Endothelial cell of umbilical vein (primary cell): ENCODE data around the gene PSMB7. TPM values are rescaled to one million over a fixed set of nuclear protein-coding genes. Genes with fewer than 3 reads are reported as not detected.

ENCODE experiments used
- BruUV-seq: library from RNA; stranded (reverse); fragments of 400-500 nt; replicated peaks from 2 replicates; lab custom pipeline; 2021; lab: Mats Ljungman, UMichigan
- CTCF ChIA-PET: fragments of 300-600, 350-600 bp; sonication (Branson Sonifier 250); formaldehyde crosslinking; loops from one replicate; lab custom pipeline; 2021; ENCODE audit warnings: antibody characterized with exemption, inconsistent platforms; lab: Charles Lee
- POLR2A ChIA-PET: fragments of 300-600, 350-600 bp; sonication (Branson Sonifier 250); formaldehyde crosslinking; loops from one replicate; lab custom pipeline; 2021; ENCODE audit warnings: antibody characterized with exemption, inconsistent platforms; lab: Charles Lee
- DNase-seq: peaks from one replicate; pipeline ENCODE4 v3.0.0-alpha.2; 2011; ENCODE audit warnings: low read depth, low spot score
- FAIRE-seq: peaks from 2 replicates; lab custom pipeline; 2011; peaks lifted over from hg19 to GRCh38; lab: Jason Lieb, UNC
- H2AFZ ChIP-seq: 2 replicates; pipeline ENCODE4 v1.6.0; 2012; ENCODE audit warnings: low read depth, low read length, control low read depth, inconsistent platforms
- H3K27ac ChIP-seq: 2 replicates; pipeline ENCODE4 v1.5.1; 2011; ENCODE audit warnings: low read depth, mild to moderate bottlenecking, control low read depth, low read length, moderate library complexity; ENCODE audit not compliant: insufficient read depth
- H3K27me3 ChIP-seq, 2 experiments: 2 replicates each; pipeline versions ENCODE4 v1.6.0 to v1.6.1; 2011; ENCODE audit warnings: low read length in 2 of 2, mixed read lengths in 1 of 2; ENCODE audit not compliant: control insufficient read depth in 2 of 2, insufficient read depth in 2 of 2
- H3K36me3 ChIP-seq, 2 experiments: 2 replicates in 1 of 2; 3 replicates in 1 of 2; pipeline ENCODE4 v1.5.1; 2011; ENCODE audit warnings: low read length in 2 of 2, mild to moderate bottlenecking in 1 of 2, moderate library complexity in 1 of 2; ENCODE audit not compliant: control insufficient read depth in 2 of 2, insufficient read depth in 2 of 2; ENCODE audit errors: extremely low read depth in 1 of 2
- H3K4me1 ChIP-seq: 3 replicates; pipeline ENCODE4 v1.5.1; 2011; ENCODE audit warnings: mild to moderate bottlenecking, low read length; ENCODE audit not compliant: control insufficient read depth, insufficient read depth; ENCODE audit errors: extremely low read depth
- H3K4me2 ChIP-seq: 2 replicates; pipeline ENCODE4 v1.6.1; 2011; ENCODE audit warnings: low read length, control low read depth, mixed read lengths; ENCODE audit not compliant: insufficient read depth
- H3K4me3 ChIP-seq, 3 experiments: fragments of 200-600 bp in 1 of 3; sonication (generic), shearing (Covaris generic) in 1 of 3; replicated peaks in 1 of 3; 2 replicates each; pipeline ENCODE4 v1.5.1; 2011 to 2016; ENCODE audit warnings: control low read depth in 3 of 3, low read length in 3 of 3, mild to moderate bottlenecking in 2 of 3, inconsistent platforms in 1 of 3, low read depth in 1 of 3, moderate library complexity in 1 of 3; ENCODE audit not compliant: insufficient read depth in 1 of 3
- H3K79me2 ChIP-seq: 2 replicates; pipeline ENCODE4 v1.6.0; 2012; ENCODE audit warnings: low read length, inconsistent platforms; ENCODE audit not compliant: control insufficient read depth, insufficient read depth
- H3K9ac ChIP-seq: replicated peaks from 2 replicates; pipeline ENCODE3; 2011; ENCODE audit warnings: low read length, control low read depth; ENCODE audit not compliant: insufficient read depth; ENCODE audit errors: extremely low read depth
- H3K9me1 ChIP-seq: replicated peaks from 3 replicates; pipeline ENCODE4 v1.6.0; 2011; ENCODE audit warnings: mild to moderate bottlenecking, low read length; ENCODE audit not compliant: control insufficient read depth, insufficient read depth; ENCODE audit errors: extremely low read depth
- H3K9me3 ChIP-seq: replicated peaks from 2 replicates; pipeline ENCODE4 v1.5.1; 2012; ENCODE audit warnings: low read length, inconsistent platforms; ENCODE audit not compliant: control insufficient read depth, insufficient read depth
- H4K20me1 ChIP-seq: replicated peaks from 2 replicates; pipeline ENCODE3; 2011; ENCODE audit warnings: mild to moderate bottlenecking, low read length; ENCODE audit not compliant: control insufficient read depth, insufficient read depth; ENCODE audit errors: extremely low read depth
- CTCF ChIP-seq, 2 donors: IDR thresholded peaks; 1 replicate in 1 of 2; 2 replicates in 1 of 2; pipeline ENCODE4 v1.5.1; 2011; ENCODE audit warnings: low read length in 2 of 2, mild to moderate bottlenecking in 2 of 2, moderate library complexity in 2 of 2, control low read depth in 1 of 2, inconsistent platforms in 1 of 2, low read depth in 1 of 2; ENCODE audit not compliant: insufficient read depth in 1 of 2; ENCODE audit errors: extremely low read depth in 1 of 2
- EZH2 ChIP-seq: IDR thresholded peaks from 2 replicates; pipeline ENCODE4 v1.6.1; 2012; ENCODE audit warnings: borderline replicate concordance, low read depth, mild to moderate bottlenecking, moderate library complexity, low read length, inconsistent platforms; ENCODE audit not compliant: severe bottlenecking
- FOS ChIP-seq: IDR thresholded peaks from 2 replicates; pipeline ENCODE4 v1.6.1; 2011; ENCODE audit warnings: mild to moderate bottlenecking, low read length, moderate library complexity, borderline replicate concordance; ENCODE audit not compliant: insufficient read depth
- GATA2 ChIP-seq: IDR thresholded peaks from 2 replicates; pipeline ENCODE4 v1.7.0; 2011; ENCODE audit warnings: low read depth, mild to moderate bottlenecking, moderate library complexity, mixed read lengths, low read length; ENCODE audit not compliant: insufficient read length, insufficient read depth
- JUN ChIP-seq: IDR thresholded peaks from 2 replicates; pipeline ENCODE4 v1.6.1; 2011; ENCODE audit warnings: borderline replicate concordance, low read depth; ENCODE audit not compliant: insufficient read length, insufficient read depth
- MAX ChIP-seq: IDR thresholded peaks from 2 replicates; pipeline ENCODE4 v1.6.1; 2011; ENCODE audit not compliant: insufficient read depth, insufficient read length
- MYC ChIP-seq: IDR thresholded peaks from one replicate; pipeline ENCODE4 v1.6.1; 2011; ENCODE audit warnings: mild to moderate bottlenecking, low read depth, low read length
- POLR2A ChIP-seq: IDR thresholded peaks from 2 replicates; pipeline ENCODE4 v1.6.1; 2012; ENCODE audit warnings: low read depth, mild to moderate bottlenecking, control low read depth, low read length
- POLR2AphosphoS5 ChIP-seq: IDR thresholded peaks from 2 replicates; pipeline ENCODE4 v1.6.1; 2012; ENCODE audit warnings: low read depth, mild to moderate bottlenecking, control low read depth, low read length, moderate library complexity; ENCODE audit not compliant: insufficient read depth
- dilution Hi-C: fragments of 300-500 bp; cut with MboI; formaldehyde crosslinking; loops from one replicate; pipeline ENCODE4 v1.15.0; 2019; ENCODE audit warnings: low sequenced_read_pairs; ENCODE audit not compliant: extremely low pct_ligation_motif_present
- intact Hi-C: fragments of 100-400 bp; cut with micrococcal nuclease; formaldehyde crosslinking; loops from one replicate; pipeline ENCODE4 v1.10.0; 2022
- polyA plus RNA-seq, 4 experiments: library from polyadenylated mRNA; depleted of rRNA in 3 of 4; stranded (reverse) in 3 of 4; unstranded in 1 of 4; fragments of >200 nt; gene quantifications; 2 replicates each; pipeline versions ENCODE4 v1.2.1 to v1.2.3, GENCODE V29; 2011 to 2012; ENCODE audit warnings: missing spikeins in 1 of 4
- total RNA-seq: library from RNA; stranded (reverse); gene quantifications from 2 replicates; pipeline ENCODE4 v1.2.3, GENCODE V29; 2021

Gene PSMB7
- total and polyA plus RNA-seq, 2 donors (not counting 3 experiments of a cell fraction or from before 2014, with no cell fraction given), result 227 to 366 TPM

- peaks cover 9 to 40% of the 10 kb centered on the region in 2 experiments for H3K36me3 ChIP-seq
- peaks cover 2% of the 10 kb centered on the region for H3K79me2 ChIP-seq
- H2AFZ ChIP-seq, result no peak overlapping the region
- H3K4me2 ChIP-seq, result no peak overlapping the region
- DNase-seq, result no peak
- no peaks in the 10 kb centered on the region for H3K9me1 ChIP-seq
- H3K9me3 ChIP-seq, result no peaks in the 10 kb centered on the region
- no peaks in the 10 kb centered on the region for H3K4me1 ChIP-seq
- POLR2A ChIA-PET, result no interaction called here
- dilution Hi-C loops, result loop anchor here (25.0 kb wide), 1 partner anchor 109 kb away; no protein-coding TSS in a partner anchor
- intact Hi-C loops, result loop anchor here (2.0 to 10.0 kb wide), 2 partner anchors 55 to 917 kb away; no protein-coding TSS in a partner anchor
- H3K4me3 ChIP-seq, result no peak overlapping the region
- no peak for FAIRE-seq
- H3K27me3 ChIP-seq, result no peaks in the 10 kb centered on the region
- no TSS peak for BruUV-seq
- no peaks in the 10 kb centered on the region for H4K20me1 ChIP-seq
- H3K9ac ChIP-seq, result no peak overlapping the region
- CTCF ChIA-PET, result interaction anchor here (4.2 to 4.4 kb wide), 2 partner anchors 189 to 194 kb away, joined by 36 to 41 read pairs; no protein-coding TSS in a partner anchor
- H3K27ac ChIP-seq, result no peak overlapping the region
- TF ChIP-seq CTCF (IDR thresholded peaks at IDR 0.05; ENCODE audit: extremely low read depth in 1 of 2, insufficient read depth in 1 of 2, low read depth in 1 of 2, low read length in 2 of 2) (no peak), FOS (no peak), POLR2AphosphoS5 (no peak), EZH2 (no peak), MAX (no peak), POLR2A (no peak), GATA2 (no peak), MYC (no peak), JUN (no peak)
Observed at GRCh38 chr9:124321416-124321815, 93.8 kb downstream of the PSMB7 start.
